HL-60 (cell line): ENCODE results near the gene TMEM266.

Experiments used
- DNase-seq, 2 experiments: peaks; one replicate each; pipeline ENCODE4 v3.0.0-alpha.2; 2010 to 2020; ENCODE audit warnings: low read depth in 1 of 2, low spot score in 1 of 2
- H3K27ac ChIP-seq: fragments of 250-450 bp; sonication (Bioruptor Pico); replicated peaks from 2 replicates; pipeline ENCODE4 v1.5.1; 2020; ENCODE audit warnings: mild to moderate bottlenecking, moderate library complexity
- H3K27me3 ChIP-seq: fragments of 250-450 bp; sonication (Bioruptor Pico); 2 replicates; pipeline ENCODE4 v1.5.1; 2021; ENCODE audit warnings: mild to moderate bottlenecking, moderate library complexity; ENCODE audit not compliant: insufficient read depth, poor library complexity, severe bottlenecking
- H3K4me3 ChIP-seq: replicated peaks from 2 replicates; pipeline ENCODE4 v1.5.1; 2011; ENCODE audit warnings: mild to moderate bottlenecking, control low read depth, low read length; ENCODE audit not compliant: insufficient read depth
- GABPA ChIP-seq: IDR thresholded peaks from 2 replicates; pipeline ENCODE4 v1.6.1; 2012; ENCODE audit warnings: low read depth
- POLR2AphosphoS5 ChIP-seq: IDR thresholded peaks from 2 replicates; pipeline ENCODE4 v1.6.1; 2012; ENCODE audit warnings: low read depth
- SPI1 ChIP-seq: IDR thresholded peaks from 2 replicates; pipeline ENCODE4 v1.6.1; 2012; ENCODE audit warnings: low read depth, mild to moderate bottlenecking, borderline replicate concordance
- TF ChIP-seq, protein P1 (sequence below): IDR thresholded peaks from 2 replicates; pipeline ENCODE4 v1.6.1; 2012; ENCODE audit warnings: low read depth; ENCODE audit not compliant: insufficient replicate concordance
- TF ChIP-seq, protein P2 (sequence below): IDR thresholded peaks from one replicate; pipeline ENCODE4 v1.5.1; 2011; ENCODE audit warnings: low read length, control low read depth, inconsistent platforms; ENCODE audit not compliant: insufficient read depth

Gene TMEM266

DNA sequence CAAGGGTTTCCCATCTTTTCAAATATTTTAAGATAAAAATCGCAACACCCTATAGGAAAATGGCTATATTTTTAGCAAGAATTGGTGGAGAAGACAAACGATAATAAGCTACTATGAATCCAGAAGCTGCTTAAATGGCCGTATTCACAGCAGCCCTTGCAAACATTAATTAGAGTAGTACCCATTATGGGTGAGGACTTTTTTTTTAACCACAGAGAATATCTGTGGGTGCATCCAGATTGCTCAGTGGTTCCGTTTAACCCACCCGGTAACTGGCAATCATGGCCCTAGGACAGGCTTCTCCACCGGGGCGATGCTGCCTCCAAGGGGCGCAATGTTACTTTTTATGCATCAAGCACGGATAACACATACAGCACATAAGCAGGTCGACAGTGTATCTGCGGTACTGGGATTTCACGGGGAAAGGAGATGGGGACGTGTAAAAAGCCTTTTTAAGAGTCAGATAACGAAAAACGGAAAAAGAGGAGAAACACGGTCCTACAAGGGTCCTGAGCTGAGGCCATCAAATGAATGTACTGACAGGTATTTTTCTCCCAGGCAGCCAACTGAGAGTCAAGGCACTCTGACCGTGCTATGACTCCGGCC is 968 bp upstream of the TMEM266 start:
- peaks cover 3% of the 10 kb centered on the region for H3K27me3 ChIP-seq

DNA sequence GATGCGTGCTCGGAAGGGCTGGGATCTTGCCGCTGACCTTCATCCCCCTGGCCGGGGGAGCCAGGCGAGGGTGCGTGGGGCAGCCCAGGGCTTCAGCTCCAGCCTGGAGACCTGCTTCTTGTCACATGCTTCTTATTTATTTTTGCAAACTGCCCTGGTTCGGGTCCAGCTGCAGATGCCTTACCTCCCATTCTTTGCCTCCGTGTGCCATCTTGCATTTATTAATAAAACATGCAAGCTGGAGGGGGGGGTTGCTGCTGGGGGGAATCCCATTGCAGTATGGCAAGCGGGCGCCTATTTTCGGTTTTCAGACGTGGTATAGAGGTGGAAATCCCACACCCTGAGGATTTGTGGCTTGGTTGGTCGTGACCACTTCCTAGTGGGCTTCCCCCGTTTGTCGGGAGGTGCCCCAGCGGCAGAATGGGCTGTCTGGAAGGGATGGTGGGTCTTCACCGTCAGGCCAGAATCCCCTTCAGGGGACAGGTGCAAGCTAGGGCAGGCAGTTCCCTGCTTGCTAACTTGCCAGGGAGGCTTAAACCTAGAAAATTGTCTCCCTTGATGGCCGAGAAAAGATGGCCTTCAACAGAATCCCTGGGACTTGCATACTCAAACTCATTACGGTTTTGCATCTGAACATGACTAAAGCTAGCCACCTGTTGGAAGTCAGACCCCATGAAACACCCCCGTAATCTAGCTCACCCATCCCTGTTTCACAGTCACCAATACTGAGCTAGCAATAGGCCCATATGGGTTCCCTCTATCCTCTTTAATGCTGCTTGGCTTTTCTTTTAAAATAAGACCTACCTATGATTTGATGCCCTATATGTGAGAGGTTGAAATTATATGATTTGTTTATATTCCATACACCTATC is 569 bp downstream of the TMEM266 start:
- DNase-seq: no peak
- peaks cover 3% of the 10 kb centered on the region for H3K27me3 ChIP-seq
- TF ChIP-seq, protein P1, sequence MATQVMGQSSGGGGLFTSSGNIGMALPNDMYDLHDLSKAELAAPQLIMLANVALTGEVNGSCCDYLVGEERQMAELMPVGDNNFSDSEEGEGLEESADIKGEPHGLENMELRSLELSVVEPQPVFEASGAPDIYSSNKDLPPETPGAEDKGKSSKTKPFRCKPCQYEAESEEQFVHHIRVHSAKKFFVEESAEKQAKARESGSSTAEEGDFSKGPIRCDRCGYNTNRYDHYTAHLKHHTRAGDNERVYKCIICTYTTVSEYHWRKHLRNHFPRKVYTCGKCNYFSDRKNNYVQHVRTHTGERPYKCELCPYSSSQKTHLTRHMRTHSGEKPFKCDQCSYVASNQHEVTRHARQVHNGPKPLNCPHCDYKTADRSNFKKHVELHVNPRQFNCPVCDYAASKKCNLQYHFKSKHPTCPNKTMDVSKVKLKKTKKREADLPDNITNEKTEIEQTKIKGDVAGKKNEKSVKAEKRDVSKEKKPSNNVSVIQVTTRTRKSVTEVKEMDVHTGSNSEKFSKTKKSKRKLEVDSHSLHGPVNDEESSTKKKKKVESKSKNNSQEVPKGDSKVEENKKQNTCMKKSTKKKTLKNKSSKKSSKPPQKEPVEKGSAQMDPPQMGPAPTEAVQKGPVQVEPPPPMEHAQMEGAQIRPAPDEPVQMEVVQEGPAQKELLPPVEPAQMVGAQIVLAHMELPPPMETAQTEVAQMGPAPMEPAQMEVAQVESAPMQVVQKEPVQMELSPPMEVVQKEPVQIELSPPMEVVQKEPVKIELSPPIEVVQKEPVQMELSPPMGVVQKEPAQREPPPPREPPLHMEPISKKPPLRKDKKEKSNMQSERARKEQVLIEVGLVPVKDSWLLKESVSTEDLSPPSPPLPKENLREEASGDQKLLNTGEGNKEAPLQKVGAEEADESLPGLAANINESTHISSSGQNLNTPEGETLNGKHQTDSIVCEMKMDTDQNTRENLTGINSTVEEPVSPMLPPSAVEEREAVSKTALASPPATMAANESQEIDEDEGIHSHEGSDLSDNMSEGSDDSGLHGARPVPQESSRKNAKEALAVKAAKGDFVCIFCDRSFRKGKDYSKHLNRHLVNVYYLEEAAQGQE: no peak
- TF ChIP-seq SPI1: no peak
- TF ChIP-seq, protein P2, sequence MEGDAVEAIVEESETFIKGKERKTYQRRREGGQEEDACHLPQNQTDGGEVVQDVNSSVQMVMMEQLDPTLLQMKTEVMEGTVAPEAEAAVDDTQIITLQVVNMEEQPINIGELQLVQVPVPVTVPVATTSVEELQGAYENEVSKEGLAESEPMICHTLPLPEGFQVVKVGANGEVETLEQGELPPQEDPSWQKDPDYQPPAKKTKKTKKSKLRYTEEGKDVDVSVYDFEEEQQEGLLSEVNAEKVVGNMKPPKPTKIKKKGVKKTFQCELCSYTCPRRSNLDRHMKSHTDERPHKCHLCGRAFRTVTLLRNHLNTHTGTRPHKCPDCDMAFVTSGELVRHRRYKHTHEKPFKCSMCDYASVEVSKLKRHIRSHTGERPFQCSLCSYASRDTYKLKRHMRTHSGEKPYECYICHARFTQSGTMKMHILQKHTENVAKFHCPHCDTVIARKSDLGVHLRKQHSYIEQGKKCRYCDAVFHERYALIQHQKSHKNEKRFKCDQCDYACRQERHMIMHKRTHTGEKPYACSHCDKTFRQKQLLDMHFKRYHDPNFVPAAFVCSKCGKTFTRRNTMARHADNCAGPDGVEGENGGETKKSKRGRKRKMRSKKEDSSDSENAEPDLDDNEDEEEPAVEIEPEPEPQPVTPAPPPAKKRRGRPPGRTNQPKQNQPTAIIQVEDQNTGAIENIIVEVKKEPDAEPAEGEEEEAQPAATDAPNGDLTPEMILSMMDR: no peak
- TF ChIP-seq POLR2AphosphoS5: no peak
- TF ChIP-seq GABPA: no peak
- H3K4me3 ChIP-seq: peak overlapping the region; percentile 62
- H3K27ac ChIP-seq: no peak overlapping the region

More for the DNA sequence above, 968 bp upstream of the TMEM266 start:
- peak; percentile 45 to 56 for DNase-seq
- Histone ChIP-seq H3K4me3 (peak overlapping the region; percentile 62), H3K27ac (no peak overlapping the region)
- TF ChIP-seq, protein P1: no peak
- TF ChIP-seq, protein P2: no peak
- TF ChIP-seq GABPA: no peak

DNA sequence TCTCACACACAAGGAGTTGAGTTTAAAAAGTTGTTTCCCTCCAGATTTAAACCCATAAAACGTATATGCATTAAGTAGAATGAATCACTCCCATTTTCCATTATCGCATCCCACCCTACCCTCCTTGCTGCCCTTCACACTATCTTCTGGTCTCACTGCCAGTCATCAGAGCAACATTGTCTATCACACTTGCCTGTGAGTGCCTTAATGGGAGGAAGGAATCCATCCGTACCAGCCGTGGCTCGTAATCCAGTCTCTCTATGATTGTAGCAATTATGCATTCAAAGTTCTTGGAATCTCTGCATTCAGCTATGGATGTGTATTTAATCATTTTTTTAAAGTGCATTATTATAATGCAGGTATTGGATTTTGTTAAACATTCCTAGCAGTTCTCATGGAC is 1.9 kb downstream of the TMEM266 start:
- Histone ChIP-seq H3K27ac (no peak overlapping the region), H3K27me3 (peaks cover 3% of the 10 kb centered on the region), H3K4me3 (no peak overlapping the region)
- DNase-seq: no peak
- TF ChIP-seq, protein P1: no peak
- TF ChIP-seq, protein P2: no peak
- no peak for TF ChIP-seq GABPA
- TF ChIP-seq POLR2AphosphoS5: no peak
- no peak for TF ChIP-seq SPI1
